Activated T-helper 1 cell treated with anti-CD3 and anti-CD28 coated beads, Interleukin-2, amount 50 U/mL, for 16 hours (primary cell): Measurements from ENCODE around the gene SLC25A18.
"Not testable (repeated sequence)": the region's sequence is repeated elsewhere in the genome, so short reads cannot be mapped to it uniquely, and the experiment has no call there.

Experiments
- DNase-seq, 2 donors: peaks; one replicate each; pipeline ENCODE4 v3.0.0-alpha.2; 2020; ENCODE audit warnings: low read depth in 1 of 2, low spot score in 1 of 2

Gene SLC25A18, protein sequence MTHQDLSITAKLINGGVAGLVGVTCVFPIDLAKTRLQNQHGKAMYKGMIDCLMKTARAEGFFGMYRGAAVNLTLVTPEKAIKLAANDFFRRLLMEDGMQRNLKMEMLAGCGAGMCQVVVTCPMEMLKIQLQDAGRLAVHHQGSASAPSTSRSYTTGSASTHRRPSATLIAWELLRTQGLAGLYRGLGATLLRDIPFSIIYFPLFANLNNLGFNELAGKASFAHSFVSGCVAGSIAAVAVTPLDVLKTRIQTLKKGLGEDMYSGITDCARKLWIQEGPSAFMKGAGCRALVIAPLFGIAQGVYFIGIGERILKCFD

DNA sequence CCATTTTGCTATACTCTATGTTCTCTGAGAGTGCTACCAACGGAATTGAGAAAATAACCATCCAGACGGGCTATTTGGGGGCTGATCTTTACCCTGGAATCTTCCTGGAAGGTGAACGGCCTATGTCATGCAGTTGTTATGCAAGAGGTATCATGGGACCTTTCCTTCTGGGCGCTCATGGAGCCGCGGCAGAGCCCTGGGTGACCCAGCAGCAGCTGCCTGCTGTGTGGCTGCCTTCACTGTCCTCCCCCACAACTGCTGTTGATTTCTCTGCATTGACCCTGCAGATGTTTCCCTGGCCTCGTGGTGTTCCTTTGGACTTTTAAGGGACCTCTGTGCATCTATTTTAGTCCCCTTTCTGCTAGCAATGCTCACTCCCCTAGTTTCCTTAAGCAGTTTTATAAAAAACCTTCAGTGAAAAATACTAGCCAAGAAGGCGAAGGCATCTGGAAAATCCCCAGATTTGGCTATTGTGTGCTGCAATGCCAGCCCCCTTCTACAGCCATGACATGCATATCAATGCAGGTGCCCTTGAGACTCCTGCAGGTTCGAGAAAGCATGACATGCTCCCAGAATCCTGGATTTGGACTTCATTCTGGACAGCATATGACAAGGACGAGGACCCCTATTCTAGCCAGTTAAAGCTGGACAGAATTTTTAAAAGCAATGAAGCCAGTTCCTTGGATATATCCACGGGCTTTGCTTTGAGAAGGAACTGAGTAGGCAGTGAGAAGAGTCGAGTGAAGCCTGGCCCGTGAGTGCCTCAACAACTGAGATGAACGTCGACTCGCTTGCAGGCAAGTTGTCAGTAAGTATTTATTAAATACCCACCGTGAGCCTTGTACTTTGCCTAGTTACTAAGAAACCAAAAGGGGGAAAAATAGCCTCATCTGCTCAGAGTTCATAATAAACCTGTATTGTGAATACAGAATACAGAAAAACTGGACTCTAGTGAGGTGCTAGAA, at the start of gene SLC25A18:
Gene SLC25A18, plus strand, starts transcription at position 593 of the 965 bp plus-strand sequence. CDS start 16,447 bp downstream, outside the sequence.
- no peak for DNase-seq

DNA sequence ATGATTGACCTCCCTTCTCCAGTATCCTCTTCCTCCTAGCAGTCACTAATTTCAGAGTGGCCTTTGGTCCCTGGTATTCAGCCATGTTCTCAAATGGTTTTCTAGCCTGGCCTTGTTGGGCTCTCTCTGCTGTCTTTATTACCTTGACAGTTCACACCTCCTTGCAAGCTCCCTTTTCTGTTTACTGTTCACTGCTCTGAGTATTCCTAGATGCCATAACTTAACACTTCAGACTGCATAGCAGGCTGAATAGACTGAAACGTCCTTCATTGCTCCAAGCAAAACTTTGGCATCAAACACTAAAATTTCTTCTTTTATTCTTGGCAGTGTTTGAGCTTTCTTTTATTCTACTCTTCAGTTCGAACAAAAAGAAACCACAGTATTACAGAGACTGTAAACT, 49.7 kb upstream of the SLC25A18 start:
- DNase-seq = no peak

DNA sequence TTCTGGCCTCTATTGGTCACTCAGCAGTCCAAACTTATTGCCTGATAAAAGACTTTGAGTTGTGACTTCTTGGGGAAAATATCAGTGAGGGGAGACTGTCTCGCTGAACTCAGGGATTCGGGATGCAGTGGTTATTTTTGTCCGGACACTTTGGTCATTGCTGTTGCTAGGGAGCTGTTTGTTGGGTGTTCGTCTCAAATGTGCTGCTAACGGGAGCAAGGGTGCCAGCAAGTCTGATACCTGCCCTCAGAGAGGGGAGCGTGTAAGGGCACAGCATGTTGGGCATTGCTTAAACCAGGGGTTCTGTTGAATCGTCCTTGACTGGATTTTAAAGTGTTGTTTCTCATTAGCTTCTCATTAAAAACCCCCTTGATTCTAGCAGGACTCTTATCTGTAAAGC, 49.2 kb upstream of the SLC25A18 start:
- DNase-seq = no peak

DNA sequence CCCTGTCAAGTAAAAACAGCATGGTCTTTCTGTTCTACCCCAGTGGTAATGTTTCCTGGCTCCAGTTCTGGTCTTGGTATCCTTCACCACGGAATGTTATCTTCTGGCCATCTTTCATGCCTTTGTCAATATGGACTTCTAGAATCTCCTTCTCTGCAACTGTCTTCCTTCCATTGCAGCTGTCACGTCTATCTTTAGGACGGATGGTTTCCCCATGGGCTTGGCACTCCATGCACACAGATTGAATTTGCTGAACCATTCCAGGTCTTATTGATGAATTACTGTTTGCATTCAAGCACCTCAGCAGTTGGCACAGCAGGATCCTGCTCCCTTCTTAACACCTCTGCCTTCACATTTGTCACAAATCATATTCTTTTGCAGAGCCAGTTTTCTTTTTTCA, 44.9 kb upstream of the SLC25A18 start:
- no peak for DNase-seq

DNA sequence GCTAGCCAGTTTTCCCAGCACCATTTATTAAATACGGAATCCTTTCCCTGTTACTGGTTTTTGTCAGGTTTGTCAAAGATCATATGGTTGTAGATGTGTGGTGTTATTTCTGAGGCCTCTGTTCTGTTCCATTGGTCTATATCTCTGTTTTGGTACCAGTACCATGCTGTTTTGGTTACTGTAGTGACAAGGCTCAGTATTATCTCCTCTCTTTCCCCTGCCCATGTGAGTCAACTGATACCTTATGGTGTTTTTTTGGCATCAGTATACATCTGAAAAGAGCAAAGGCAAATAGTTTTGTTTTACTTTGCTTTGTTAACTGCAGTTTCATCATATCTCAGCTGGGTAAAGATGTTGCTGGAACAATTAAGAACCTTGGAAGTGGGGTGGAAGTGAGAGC, 41.3 kb upstream of the SLC25A18 start:
- DNase-seq = not testable (repeated sequence)

DNA sequence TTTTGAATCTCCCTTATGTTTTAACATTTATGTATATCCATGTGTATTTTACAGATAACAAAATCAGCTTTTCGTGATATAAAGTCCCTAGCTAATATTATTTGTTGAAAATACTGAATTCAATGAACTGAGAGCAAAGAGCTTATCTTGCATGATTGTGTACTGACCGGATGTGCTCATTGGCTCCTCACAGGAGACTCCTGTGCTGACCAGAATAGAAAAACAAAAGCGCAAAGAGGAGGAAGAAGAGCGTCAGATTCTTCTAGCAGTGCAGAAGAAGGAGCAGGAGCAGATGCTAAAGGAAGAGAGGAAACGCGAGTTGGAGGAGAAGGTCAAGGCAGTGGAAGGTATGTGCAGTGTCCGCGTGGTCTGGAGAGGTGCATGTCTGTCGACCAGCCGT, 39.4 kb upstream of the SLC25A18 start:
- no peak for DNase-seq

DNA sequence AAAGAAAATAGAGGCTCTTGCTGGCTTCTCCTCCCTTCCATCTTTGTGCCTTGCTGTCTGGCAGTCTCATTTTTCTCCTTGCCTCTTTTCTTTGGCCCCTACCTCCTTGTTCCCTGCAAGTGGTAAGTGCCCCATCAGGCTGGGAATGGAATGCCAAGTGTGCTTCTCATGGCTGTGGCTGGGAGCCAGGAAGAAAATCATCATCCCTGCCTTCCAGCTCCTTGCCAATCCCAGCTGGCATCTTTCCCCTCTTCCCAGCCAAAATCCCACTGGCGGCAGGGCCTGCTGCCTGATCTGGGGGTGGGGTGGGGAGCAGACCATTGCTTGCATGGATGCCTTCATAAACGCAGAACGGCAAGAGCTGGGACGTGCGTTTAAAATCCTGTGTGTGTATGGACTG, 27.0 kb upstream of the SLC25A18 start:
- no peak for DNase-seq

DNA sequence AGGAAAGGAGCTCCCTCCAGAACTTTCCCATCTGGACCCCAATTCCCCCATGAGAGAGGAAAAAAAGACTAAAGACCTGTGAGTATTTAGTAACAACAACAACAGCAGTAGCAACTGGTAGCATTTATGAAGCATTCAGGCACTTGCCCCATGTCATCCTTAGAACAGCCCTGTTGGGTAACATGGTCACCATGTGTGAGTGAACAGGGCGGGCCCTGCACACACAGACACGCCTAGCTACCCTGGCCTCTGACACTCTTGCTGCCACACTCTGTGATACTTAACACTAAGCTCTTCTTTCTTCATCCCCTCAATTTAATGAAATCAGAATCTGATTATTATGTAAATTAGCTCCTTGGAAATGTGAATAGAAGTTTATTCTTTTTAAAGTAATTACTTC, 26.1 kb upstream of the SLC25A18 start:
- DNase-seq = no peak

DNA sequence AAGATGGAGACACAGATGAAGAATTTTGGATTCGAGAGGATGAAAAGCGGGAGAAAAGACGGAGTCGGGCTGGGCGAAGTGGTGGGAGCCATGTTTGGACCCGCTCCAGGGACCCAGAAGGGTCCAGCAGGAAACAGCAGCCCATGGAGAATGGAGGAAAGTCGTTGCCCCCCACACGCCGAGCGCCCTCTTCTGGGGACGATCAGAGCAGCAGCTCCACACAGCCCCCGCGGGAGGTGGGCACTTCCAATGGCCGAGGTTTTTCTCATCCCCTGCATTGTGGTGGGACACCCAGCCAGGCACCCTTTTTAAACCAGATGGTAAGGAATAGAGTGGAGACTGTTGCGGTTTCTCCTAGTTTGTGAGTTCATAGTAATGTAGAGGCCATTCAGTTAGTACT, 22.8 kb upstream of the SLC25A18 start:
- DNase-seq = no peak

DNA sequence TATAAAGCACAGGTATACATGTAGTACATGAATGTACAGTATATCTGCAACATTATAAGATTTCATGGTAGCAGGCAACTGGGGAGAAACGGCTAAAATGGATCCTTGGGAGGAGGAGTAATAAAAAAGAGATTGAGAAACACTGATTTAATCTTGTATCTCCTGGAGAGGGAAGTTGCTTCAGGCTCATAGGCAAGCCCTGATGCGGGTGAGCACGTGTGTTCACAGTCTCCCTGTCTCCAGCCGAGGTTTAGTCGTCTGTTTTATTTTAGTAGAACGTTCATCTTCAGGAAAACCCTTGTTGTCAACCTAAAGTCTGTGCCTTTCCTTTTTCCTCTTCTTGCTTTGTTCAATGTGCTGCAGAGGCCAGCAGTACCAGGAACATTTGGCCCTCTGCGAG, 21.8 kb upstream of the SLC25A18 start:
- DNase-seq = no peak

DNA sequence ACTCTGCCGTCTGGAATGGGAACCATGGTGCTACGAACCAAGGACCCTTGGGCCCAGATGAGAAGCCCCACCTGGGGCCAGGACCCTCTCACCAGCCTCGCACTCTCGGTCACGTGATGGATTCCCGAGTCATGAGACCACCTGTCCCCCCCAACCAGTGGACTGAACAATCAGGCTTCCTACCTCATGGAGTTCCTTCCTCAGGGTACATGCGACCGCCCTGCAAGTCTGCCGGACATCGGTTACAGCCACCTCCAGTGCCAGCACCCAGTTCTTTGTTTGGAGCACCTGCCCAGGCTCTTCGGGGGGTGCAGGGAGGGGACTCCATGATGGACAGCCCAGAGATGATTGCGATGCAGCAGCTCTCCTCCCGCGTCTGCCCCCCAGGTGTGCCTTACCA, 20.8 kb upstream of the SLC25A18 start:
- no peak for DNase-seq

DNA sequence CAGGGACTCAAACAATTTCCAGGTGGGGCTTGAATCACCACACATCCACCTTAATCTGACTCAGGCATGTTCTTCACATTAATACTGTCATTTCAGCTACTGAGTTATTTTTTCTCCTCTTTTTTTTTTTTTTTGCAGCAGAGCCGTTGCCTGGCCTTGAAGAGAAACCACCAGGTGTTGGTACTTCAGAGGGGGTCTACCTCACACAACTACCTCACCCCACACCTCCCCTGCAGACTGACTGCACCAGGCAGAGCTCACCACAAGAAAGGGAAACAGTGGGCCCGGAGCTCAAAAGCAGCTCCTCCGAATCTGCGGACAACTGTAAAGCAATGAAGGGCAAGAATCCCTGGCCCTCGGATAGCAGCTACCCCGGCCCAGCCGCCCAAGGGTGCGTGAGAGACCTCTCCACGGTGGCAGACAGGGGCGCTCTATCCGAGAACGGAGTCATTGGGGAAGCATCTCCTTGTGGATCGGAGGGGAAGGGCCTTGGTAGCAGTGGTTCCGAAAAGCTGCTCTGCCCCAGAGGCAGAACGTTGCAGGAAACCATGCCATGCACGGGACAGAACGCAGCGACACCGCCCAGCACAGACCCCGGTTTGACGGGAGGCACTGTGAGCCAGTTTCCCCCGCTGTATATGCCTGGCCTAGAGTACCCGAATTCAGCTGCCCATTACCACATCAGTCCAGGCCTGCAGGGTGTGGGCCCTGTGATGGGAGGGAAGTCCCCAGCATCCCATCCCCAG, 15.1 kb upstream of the SLC25A18 start:
- DNase-seq = no peak

DNA sequence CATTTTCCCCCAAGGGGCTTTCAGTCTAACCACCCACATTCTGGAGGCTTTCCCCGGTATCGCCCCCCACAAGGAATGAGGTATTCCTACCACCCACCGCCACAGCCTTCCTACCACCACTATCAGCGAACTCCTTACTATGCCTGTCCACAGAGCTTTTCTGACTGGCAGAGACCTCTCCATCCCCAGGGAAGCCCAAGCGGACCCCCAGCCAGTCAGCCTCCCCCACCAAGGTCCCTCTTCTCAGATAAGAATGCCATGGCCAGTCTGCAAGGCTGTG, 14.6 kb upstream of the SLC25A18 start:
- no peak for DNase-seq

DNA sequence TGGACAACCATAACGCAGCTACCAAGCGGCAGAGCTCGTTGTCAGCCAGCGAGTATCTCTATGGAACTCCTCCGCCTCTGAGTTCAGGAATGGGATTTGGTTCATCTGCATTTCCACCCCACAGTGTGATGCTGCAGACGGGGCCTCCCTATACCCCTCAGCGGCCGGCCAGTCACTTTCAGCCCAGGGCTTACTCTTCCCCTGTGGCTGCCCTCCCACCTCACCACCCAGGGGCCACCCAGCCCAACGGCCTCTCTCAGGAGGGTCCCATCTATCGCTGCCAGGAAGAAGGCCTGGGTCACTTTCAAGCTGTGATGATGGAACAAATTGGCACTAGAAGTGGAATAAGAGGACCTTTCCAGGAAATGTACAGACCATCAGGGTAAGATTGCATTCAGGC, 14.1 kb upstream of the SLC25A18 start:
- DNase-seq = no peak

DNA sequence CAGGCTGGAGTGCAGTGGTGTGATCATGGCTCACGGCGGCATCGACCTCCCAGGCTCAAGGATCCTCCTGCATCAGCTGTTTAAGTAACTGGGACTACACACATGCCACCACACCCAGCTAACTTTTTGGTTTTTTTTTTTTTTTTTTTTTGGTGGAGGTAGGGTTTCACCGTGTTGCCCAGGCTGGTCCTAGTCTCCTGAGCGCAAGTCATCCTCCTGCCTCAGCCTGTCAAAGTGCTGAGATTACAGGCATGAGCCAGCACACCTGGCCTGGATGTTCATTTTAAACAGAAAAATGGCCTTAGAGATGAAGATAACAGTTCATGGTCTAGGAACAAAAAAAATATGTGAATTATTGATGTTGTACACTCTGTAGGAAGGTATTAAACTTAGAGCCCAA, 13.6 kb upstream of the SLC25A18 start:
- DNase-seq = no peak

DNA sequence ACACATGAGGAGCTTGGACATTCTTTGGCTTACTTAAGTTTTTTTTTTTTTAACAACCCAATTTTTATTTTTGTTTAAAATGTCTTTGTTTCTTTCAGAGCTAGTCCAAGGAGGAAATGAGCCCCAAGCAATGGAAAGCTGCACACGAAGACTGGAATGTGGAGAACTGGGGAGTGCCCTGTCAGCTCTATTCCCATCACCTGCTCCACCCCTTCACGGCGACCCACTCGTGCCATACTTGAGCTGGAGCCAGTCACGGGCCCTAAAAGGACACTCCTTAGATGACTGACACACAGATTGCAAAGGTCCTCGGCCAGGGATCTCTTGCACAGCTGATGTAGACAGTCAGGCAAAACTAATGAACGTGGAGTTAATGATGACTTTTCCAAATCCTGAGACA, 10.6 kb upstream of the SLC25A18 start:
- no peak for DNase-seq

DNA sequence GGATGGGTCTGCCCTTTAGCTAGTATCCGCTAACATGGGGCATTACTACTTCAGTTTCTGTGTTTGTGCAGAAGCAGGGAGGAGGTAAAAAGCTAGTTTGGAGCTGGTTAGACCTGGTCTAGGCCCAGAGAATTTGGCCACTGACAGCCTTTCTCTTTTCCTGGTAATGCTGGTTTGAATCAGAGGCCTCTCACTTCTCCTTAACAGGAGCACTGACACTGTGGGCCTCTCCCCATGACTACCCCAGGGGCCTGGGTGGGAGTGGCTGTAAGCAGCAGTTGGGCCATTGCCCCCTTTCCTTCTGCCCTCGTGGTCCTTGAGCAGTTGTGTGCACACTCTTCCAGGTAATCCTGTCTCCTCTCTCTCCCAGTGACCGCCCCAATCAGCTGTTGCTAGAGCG, 8.5 kb upstream of the SLC25A18 start:
- DNase-seq = no peak

DNA sequence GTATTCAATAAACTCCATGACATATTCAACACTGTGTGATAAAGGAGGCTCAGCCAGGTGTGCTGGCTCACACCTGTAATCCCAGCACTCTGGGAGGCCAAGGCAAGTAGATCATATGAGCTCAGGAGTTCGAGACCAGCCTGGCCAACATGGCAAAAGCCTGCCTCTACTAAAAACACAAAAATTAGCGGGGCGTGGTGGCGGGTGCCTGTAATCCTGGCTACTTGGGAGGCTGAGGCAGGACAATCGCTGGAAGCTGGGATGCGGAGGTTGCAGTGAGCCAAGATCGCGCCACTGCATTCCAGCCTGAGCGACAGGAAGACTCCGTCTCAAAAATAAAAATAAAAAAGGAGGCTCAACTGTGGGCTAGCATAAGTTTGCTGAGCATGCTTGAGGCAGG, 4.1 kb upstream of the SLC25A18 start:
- no peak for DNase-seq

DNA sequence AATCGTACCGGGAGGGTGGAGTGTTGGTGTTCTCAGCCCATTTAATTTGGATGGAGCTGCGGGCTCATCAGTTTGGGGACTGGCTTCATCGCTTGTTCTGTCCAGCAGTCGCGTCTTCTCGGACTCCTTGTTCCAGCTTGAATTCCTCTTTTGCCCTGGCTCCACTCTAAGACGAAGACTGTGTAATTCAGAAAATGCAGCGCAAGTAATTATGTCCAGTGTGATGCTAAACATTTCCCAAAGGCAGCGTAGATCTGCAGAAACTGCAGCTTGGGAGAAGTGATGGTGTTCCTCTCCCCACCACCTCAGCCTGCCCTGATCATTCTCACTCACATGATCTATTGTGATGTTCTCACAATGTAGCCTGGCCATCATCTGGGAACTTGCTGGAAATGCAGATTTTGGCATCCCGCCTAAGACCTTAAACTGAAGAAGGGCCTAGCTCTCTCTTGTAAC, 666 bp downstream of the SLC25A18 start:
- DNase-seq = no peak

DNA sequence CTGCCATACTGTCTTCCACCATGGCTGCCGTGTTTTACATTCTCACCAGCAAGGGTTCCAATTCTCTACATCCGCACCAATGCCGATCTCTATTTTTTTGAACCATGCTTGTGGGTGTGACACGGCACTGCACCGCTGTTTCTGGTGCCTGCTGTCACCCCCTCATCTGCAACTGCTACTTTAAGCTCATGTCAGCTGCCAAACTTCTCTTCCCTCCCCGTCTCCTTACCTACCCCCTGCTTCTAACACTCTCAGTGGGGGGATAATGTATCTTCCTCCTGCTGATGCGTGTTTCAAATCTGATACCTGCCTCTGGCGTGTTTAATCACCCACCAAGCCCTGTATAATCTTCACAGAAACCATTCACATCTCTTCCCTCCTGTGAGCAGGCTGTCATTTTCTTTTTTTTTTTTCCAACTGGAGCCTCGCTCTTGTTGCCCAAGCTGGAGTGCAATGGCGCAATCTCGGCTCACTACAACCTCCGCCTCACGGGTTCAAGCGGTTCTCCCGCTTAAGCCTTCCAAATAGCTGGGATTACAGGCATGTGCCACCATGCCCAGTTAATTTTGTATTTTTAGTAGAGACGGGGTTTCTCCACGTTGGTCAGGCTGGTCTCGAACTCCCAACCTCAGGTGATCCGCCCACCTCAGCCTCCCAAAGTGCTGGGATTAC, 2.9 kb downstream of the SLC25A18 start:
- DNase-seq = not testable (repeated sequence)

DNA sequence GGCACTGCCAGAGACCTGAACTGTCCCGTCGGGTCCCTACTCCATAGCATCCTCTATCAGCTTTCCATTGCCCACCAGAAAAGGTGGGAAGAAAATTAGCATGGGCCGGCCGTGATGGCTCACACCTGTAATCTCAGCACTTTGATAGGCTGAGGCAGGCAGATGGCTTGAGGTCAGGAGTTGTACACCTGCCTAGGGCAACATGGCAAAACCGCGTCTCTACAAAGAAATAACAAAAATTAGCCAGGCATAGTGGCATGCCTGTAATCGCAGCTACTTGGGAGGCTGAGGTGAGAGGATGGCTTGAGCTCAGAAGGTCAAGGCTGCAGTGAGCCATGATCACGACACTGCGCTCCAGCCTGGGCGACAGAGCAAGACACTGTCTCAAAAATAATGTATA, 3.5 kb downstream of the SLC25A18 start:
- no peak for DNase-seq
